H1 (cell line): Measurements from ENCODE around the gene FBLN2. TPM values are rescaled to one million over a fixed set of nuclear protein-coding genes. Genes with fewer than 3 reads are reported as not detected.

ENCODE experiments used
- ATF2 ChIP-seq: IDR thresholded peaks from 2 replicates; pipeline ENCODE4 v1.6.1; 2012; ENCODE audit warnings: low read length, inconsistent platforms
- CBX8 ChIP-seq: fragments of 300-800, 300-1000 bp; sonication (generic); IDR thresholded peaks from 2 replicates; pipeline ENCODE4 v1.7.1; 2016; ENCODE audit warnings: low read depth, low read length, borderline replicate concordance
- CHD7 ChIP-seq: fragments of 300-600 bp; sonication (generic); IDR thresholded peaks from 2 replicates; pipeline ENCODE4 v1.7.1; 2012; ENCODE audit warnings: low read length, moderate library complexity, mild to moderate bottlenecking, inconsistent platforms; ENCODE audit not compliant: insufficient replicate concordance
- EGR1 ChIP-seq: IDR thresholded peaks from 2 replicates; pipeline ENCODE4 v1.6.1; 2011; ENCODE audit warnings: low read depth, low read length, borderline replicate concordance
- KDM4A ChIP-seq: IDR thresholded peaks from one replicate; pipeline ENCODE4 v1.7.1; 2012; ENCODE audit warnings: low read depth, mild to moderate bottlenecking, moderate library complexity, low read length, inconsistent platforms; ENCODE audit not compliant: severe bottlenecking
- NRF1 ChIP-seq: IDR thresholded peaks from 2 replicates; pipeline ENCODE4 v1.6.1; 2011; ENCODE audit warnings: mild to moderate bottlenecking, low read depth, low read length, improper control_type of control experiment
- PHF8 ChIP-seq: fragments of 200-600 bp; sonication (generic); conservative IDR thresholded peaks from 2 replicates; pipeline ENCODE4 v1.7.1; 2012; ENCODE audit warnings: low read depth, mild to moderate bottlenecking, inconsistent platforms, low read length, moderate library complexity
- RBBP5 ChIP-seq: IDR thresholded peaks from 2 replicates; pipeline ENCODE4 v1.7.1; 2012; ENCODE audit warnings: low read depth, mild to moderate bottlenecking, inconsistent platforms, low read length, moderate library complexity, borderline replicate concordance
- TEAD4 ChIP-seq: IDR thresholded peaks from 2 replicates; pipeline ENCODE4 v1.6.1; 2012; ENCODE audit warnings: low read depth, low read length, inconsistent platforms, mixed read lengths
- polyA plus RNA-seq, 7 experiments: library from polyadenylated mRNA; depleted of rRNA in 3 of 7; stranded (reverse) in 5 of 7; unstranded in 2 of 7; fragments of >200 nt in 5 of 7; fragments of 200-250 nt in 2 of 7; gene quantifications; 1 replicate in 5 of 7; 2 replicates in 1 of 7; 4 replicates in 1 of 7; pipeline versions ENCODE4 v1.2.1 to v1.2.3, GENCODE V29; 2011 to 2013; ENCODE audit warnings: missing spikeins in 2 of 7, mixed read lengths in 2 of 7
- total RNA-seq: library from RNA; stranded (reverse); fragmentation: NEBNext Ultra II Directional; extraction: Animal tissue kit (Norgen Biotek cat#: 25700); gene quantifications from 2 replicates; pipeline ENCODE4 v1.2.1, GENCODE V29; 2021

FBLN2 gene
- total and polyA plus RNA-seq, 2 of the 8 experiments (the other 6 are each of a cell fraction or from before 2014, with no cell fraction given), result 17.4 to 24.2 TPM

GRCh38 chr3:13575459-13576061 lies 26.6 kb downstream of the FBLN2 start (continued):
- TF ChIP-seq CHD7 (no peak), PHF8 (no peak), TEAD4 (no peak), ATF2 (no peak), NRF1 (no peak), RBBP5 (no peak), KDM4A (no peak), EGR1 (no peak), CBX8 (no peak)
